Erythroblast (primary cell): ENCODE results near the gene FTMT.

Source experiments
- GATA1 ChIP-seq: IDR thresholded peaks from 2 replicates; pipeline ENCODE4 v1.6.1; 2011; ENCODE audit warnings: low read depth, mild to moderate bottlenecking, control low read depth, low read length, moderate library complexity
- POLR2A ChIP-seq: IDR thresholded peaks from 2 replicates; pipeline ENCODE4 v1.6.1; 2011; ENCODE audit warnings: mild to moderate bottlenecking, low read length

- no peak for TF ChIP-seq POLR2A
- TF ChIP-seq GATA1: no peak
These were observed 18.8 kb downstream of the FTMT start for GRCh38 chr5:121870489-121870888.
